HepG2 (cell line): ENCODE data around the gene MED15. TPM values are rescaled to one million over a fixed set of nuclear protein-coding genes. Genes with fewer than 3 reads are reported as not detected.
A peak's percentile ranks its signal among the peaks of the same experiment; 100 is the strongest.

ENCODE experiments used
- IRX3 ChIP-seq: sonication (generic); formaldehyde crosslinking; IDR thresholded peaks from 2 replicates; pipeline ENCODE4 v1.8.1; 2023; ENCODE audit warnings: mild to moderate bottlenecking, low read depth, missing genetic modification reagents, borderline replicate concordance
- MAX ChIP-seq: IDR thresholded peaks from 2 replicates; pipeline ENCODE4 v1.6.1; 2012; ENCODE audit warnings: inconsistent platforms
- MED1 ChIP-seq: sonication (generic); formaldehyde crosslinking; IDR thresholded peaks from 2 replicates; pipeline ENCODE4 v1.4.0; 2020; ENCODE audit warnings: missing genetic modification reagents
- NFATC3 ChIP-seq: sonication (generic); formaldehyde crosslinking; IDR thresholded peaks from 2 replicates; pipeline ENCODE4 v1.5.1; 2020; ENCODE audit warnings: mild to moderate bottlenecking, missing genetic modification reagents
- NR2F6 ChIP-seq, 2 experiments: IDR thresholded peaks; 2 replicates each; pipeline ENCODE4 v1.6.1; 2016; ENCODE audit warnings: antibody characterized with exemption in 1 of 2, mild to moderate bottlenecking in 1 of 2
- PHF20 ChIP-seq: sonication (generic); formaldehyde crosslinking; IDR thresholded peaks from 2 replicates; pipeline ENCODE4 v1.5.0; 2020; ENCODE audit warnings: mild to moderate bottlenecking, missing genetic modification reagents
- SETDB1 ChIP-seq: sonication (generic); formaldehyde crosslinking; IDR thresholded peaks from 2 replicates; pipeline ENCODE4 v1.5.1; 2020; ENCODE audit warnings: missing genetic modification reagents, mild to moderate bottlenecking, borderline replicate concordance
- TOE1 ChIP-seq: sonication (generic); formaldehyde crosslinking; IDR thresholded peaks from 2 replicates; pipeline ENCODE4 v1.4.0; 2020; ENCODE audit warnings: mild to moderate bottlenecking, missing genetic modification reagents
- TSC22D2 ChIP-seq: sonication (generic); formaldehyde crosslinking; IDR thresholded peaks from 2 replicates; pipeline ENCODE4 v1.5.1; 2020; ENCODE audit warnings: missing genetic modification reagents, mild to moderate bottlenecking, borderline replicate concordance
- U2AF2 ChIP-seq: fragments of 200-400 bp; formaldehyde crosslinking; IDR thresholded peaks from 2 replicates; pipeline ENCODE4 v1.6.1; 2017; ENCODE audit warnings: low read depth, mild to moderate bottlenecking, low read length
- ZBTB2 ChIP-seq: sonication (generic); formaldehyde crosslinking; IDR thresholded peaks from 2 replicates; pipeline ENCODE4 v1.8.0; 2022; ENCODE audit warnings: low read depth, missing genetic modification reagents
- ZBTB49 ChIP-seq: sonication (generic); formaldehyde crosslinking; IDR thresholded peaks from 2 replicates; pipeline ENCODE4 v1.4.0; 2020; ENCODE audit warnings: missing genetic modification reagents, borderline replicate concordance
- ZBTB8A ChIP-seq: sonication (generic); formaldehyde crosslinking; IDR thresholded peaks from 2 replicates; pipeline ENCODE4 v1.4.0; 2020; ENCODE audit warnings: mild to moderate bottlenecking, low read depth, missing genetic modification reagents, borderline replicate concordance
- ZNF296 ChIP-seq: sonication (generic); formaldehyde crosslinking; conservative IDR thresholded peaks from 2 replicates; pipeline ENCODE4 v1.5.0; 2020; ENCODE audit warnings: mild to moderate bottlenecking, missing genetic modification reagents
- ZNF607 ChIP-seq: sonication (generic); formaldehyde crosslinking; IDR thresholded peaks from 2 replicates; pipeline ENCODE4 v1.5.1; 2020; ENCODE audit warnings: missing genetic modification reagents, mild to moderate bottlenecking, borderline replicate concordance
- polyA plus RNA-seq, 8 experiments: library from polyadenylated mRNA; depleted of rRNA in 3 of 8; stranded (reverse) in 7 of 8; unstranded in 1 of 8; fragments of >200 nt; fragmentation: Illumina TruSeq in 4 of 8; extraction: Trizol in 4 of 8; gene quantifications; 2 replicates each; pipeline versions ENCODE4 v1.2.1 to v1.2.3, GENCODE V29; 2011 to 2016; ENCODE audit warnings: low read depth in 4 of 8, missing spikeins in 1 of 8, mixed read lengths in 1 of 8; ENCODE audit not compliant: insufficient read depth in 1 of 8
- total RNA-seq, 5 experiments: library from RNA; depleted of rRNA; stranded (reverse); fragments of >200 nt; fragmentation: Illumina TruSeq; extraction: Trizol; gene quantifications; 2 replicates each; pipeline ENCODE4 v1.2.3, GENCODE V29; 2016; ENCODE audit warnings: low read depth in 1 of 5
- TF ChIP-seq, protein P1 (sequence below): fragments of 450-650 bp; IDR thresholded peaks from 2 replicates; pipeline ENCODE4 v1.6.1; 2017
- TF ChIP-seq, protein P2 (sequence below): sonication (generic); formaldehyde crosslinking; IDR thresholded peaks from 2 replicates; pipeline ENCODE4 v1.4.0; 2020; ENCODE audit warnings: missing genetic modification reagents
- TF ChIP-seq, protein P3 (sequence below): sonication (generic); formaldehyde crosslinking; conservative IDR thresholded peaks from 2 replicates; pipeline ENCODE4 v1.4.0; 2020; ENCODE audit warnings: missing genetic modification reagents

MED15 gene
- total and polyA plus RNA-seq, 2 of the 13 experiments (the other 11 are each of a cell fraction or from before 2014, with no cell fraction given) = 14.3 to 27.0 TPM

DNA sequence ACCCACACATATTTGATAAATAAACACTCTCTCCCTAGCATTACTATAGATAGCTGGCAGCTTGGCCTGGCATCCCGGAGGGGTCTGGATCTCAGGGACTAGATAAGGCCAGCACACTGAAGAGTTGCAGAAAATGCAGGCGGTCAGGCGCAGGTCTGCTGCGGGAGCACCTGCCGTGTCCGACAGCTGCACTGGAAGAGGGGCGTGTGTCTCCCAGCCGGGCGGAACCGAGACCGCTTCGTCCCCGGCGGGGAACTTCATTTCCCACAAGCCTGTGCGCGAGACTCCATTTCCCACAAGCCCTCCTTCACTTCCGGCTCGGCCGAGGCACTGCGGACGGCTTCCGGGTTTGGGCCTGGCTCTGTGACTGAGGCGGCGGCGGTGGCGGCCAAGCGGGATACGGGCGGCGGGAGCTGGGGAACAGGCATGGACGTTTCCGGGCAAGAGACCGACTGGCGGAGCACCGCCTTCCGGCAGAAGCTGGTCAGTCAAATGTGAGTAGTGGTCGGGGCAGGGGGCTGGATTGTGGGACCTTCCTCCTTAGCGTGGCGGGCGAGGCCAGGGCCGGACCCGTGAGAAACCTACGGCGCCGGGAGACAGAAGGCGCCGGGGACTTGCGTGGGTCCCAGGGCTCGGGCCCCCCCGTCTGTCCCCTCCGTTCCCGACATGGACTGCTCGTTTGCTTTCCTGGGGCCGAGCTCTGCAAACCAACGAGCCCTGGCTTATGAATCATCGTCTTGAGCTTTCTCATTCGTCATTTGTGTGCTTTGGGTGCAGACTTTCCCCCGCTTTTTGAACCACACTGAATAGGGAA is at the start of gene MED15 (continued):
- TF ChIP-seq, protein P1, sequence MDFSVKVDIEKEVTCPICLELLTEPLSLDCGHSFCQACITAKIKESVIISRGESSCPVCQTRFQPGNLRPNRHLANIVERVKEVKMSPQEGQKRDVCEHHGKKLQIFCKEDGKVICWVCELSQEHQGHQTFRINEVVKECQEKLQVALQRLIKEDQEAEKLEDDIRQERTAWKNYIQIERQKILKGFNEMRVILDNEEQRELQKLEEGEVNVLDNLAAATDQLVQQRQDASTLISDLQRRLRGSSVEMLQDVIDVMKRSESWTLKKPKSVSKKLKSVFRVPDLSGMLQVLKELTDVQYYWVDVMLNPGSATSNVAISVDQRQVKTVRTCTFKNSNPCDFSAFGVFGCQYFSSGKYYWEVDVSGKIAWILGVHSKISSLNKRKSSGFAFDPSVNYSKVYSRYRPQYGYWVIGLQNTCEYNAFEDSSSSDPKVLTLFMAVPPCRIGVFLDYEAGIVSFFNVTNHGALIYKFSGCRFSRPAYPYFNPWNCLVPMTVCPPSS = no peak
- peak; percentile 74; the same call in 1 of the 2 replicates for TF ChIP-seq U2AF2
- peak; percentile 64 for TF ChIP-seq MAX
- peak; percentile 70; the same call in 1 of the 2 replicates for TF ChIP-seq TOE1 (CRISPR knock-in tag)
- no peak for TF ChIP-seq ZNF607
- peak; percentile 63; the same call in 1 of the 2 replicates for TF ChIP-seq IRX3 (CRISPR knock-in tag)
- no peak; the same call in 1 of the 2 replicates for TF ChIP-seq TSC22D2 (CRISPR knock-in tag)
- peak; percentile 70; the same call in 1 of the 2 replicates for TF ChIP-seq MED1 (CRISPR knock-in tag)
- peak; percentile 92 for TF ChIP-seq PHF20 (CRISPR knock-in tag)
- no peak for TF ChIP-seq NR2F6 (IDR thresholded peaks at IDR 0.05)
- peak; percentile 51 for TF ChIP-seq NR2F6 (CRISPR knock-in tag; IDR thresholded peaks at IDR 0.05)
- TF ChIP-seq, protein P2, sequence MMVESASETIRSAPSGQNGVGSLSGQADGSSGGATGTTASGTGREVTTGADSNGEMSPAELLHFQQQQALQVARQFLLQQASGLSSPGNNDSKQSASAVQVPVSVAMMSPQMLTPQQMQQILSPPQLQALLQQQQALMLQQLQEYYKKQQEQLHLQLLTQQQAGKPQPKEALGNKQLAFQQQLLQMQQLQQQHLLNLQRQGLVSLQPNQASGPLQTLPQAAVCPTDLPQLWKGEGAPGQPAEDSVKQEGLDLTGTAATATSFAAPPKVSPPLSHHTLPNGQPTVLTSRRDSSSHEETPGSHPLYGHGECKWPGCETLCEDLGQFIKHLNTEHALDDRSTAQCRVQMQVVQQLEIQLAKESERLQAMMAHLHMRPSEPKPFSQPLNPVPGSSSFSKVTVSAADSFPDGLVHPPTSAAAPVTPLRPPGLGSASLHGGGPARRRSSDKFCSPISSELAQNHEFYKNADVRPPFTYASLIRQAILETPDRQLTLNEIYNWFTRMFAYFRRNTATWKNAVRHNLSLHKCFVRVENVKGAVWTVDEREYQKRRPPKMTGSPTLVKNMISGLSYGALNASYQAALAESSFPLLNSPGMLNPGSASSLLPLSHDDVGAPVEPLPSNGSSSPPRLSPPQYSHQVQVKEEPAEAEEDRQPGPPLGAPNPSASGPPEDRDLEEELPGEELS = 0 out of 2 replicates have a peak, but pooled peaks have one; percentile 25
- TF ChIP-seq NFATC3 (CRISPR knock-in tag) = no peak
- 0 out of 2 replicates have a peak, but pooled peaks have one; percentile 34 for TF ChIP-seq ZNF296 (CRISPR knock-in tag)
- TF ChIP-seq ZBTB8A (CRISPR knock-in tag) = 0 out of 2 replicates have a peak, but pooled peaks have one; percentile 51
- TF ChIP-seq, protein P3, sequence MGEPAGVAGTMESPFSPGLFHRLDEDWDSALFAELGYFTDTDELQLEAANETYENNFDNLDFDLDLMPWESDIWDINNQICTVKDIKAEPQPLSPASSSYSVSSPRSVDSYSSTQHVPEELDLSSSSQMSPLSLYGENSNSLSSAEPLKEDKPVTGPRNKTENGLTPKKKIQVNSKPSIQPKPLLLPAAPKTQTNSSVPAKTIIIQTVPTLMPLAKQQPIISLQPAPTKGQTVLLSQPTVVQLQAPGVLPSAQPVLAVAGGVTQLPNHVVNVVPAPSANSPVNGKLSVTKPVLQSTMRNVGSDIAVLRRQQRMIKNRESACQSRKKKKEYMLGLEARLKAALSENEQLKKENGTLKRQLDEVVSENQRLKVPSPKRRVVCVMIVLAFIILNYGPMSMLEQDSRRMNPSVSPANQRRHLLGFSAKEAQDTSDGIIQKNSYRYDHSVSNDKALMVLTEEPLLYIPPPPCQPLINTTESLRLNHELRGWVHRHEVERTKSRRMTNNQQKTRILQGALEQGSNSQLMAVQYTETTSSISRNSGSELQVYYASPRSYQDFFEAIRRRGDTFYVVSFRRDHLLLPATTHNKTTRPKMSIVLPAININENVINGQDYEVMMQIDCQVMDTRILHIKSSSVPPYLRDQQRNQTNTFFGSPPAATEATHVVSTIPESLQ (CRISPR knock-in tag) = no peak
- no peak for TF ChIP-seq SETDB1 (CRISPR knock-in tag)
- TF ChIP-seq ZBTB49 = peak; percentile 66; the same call in 1 of the 2 replicates
- no peak for TF ChIP-seq ZBTB2
